GM20000 (cell line): Measurements from ENCODE around the gene NHEJ1.

ENCODE experiments used
- DNase-seq: peaks from one replicate; pipeline ENCODE4 v3.0.0; 2012; ENCODE audit warnings: low spot score
- CTCF ChIP-seq: IDR thresholded peaks from 2 replicates; pipeline ENCODE4 v1.5.1; 2012; ENCODE audit warnings: mild to moderate bottlenecking, control low read depth; ENCODE audit errors: extremely low read depth, missing control alignments

Gene NHEJ1

DNA sequence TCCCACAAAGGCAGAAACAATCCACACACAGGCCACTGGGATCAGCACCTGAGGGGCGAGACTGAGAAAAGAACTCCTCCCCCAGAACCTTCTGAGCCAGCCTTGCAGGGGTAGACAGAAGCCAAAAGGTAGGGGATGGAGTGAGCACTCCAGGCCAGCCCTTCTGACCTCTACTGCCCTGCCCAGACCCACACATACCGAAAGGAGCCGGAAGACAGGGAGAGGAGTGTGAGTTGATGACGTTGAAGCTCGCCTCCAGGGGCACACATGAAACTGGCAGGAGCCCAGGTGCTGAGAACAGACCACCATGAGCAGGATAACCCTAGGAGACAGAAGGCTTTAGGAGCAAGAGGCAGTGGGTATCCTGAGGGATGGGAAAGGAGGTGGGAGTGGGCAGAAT is 7.4 kb upstream of the NHEJ1 start:
- no peak for DNase-seq
- TF ChIP-seq CTCF, result no peak

DNA sequence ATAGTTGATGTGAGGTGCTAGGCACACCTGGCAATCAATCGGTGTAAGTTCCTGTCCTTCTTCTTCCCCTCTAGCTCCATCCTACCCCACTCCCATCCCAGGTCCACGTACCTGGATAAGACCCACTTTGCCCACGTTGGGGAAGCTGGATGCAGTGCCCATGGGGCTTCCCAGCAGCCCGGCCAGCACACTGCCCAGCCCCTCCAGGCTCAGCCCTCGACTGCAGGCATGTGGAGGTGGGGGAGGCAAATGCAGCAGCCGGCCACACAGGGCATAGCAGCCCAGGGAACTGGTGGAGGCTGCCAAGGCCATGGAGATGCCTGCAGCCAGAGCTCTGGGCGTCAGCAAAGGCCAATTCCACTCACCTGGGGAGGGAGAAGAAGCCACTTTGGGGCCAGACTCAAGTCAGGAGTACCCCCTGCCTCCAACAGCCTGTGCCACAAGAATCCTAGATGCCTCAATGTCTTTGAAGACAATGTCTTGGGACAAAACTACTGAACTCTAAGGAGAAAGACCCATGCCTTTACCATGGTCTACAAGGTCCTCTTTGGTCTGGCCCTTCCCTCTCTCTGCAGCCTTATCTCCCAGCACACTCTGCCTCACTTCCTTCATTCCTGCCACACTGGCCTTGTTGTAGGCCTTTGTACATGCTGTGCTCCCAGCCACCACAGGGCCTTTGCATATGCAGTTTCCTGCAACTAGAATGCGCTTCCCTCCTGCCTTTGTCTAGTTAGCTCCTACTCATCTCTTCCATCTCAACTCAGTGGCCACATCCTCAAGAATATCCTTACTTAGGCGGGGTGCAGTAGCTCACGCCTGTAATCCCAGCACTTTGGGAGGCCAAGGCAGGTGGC is 4.7 kb upstream of the NHEJ1 start:
- no peak for TF ChIP-seq CTCF
- DNase-seq, result no peak

- no peak for TF ChIP-seq CTCF
Observed at GRCh38 chr2:219163156-219163555, 2.5 kb upstream of the NHEJ1 start.

GRCh38 chr2:219161097-219161496 is 482 bp upstream of the NHEJ1 start:
- no peak for TF ChIP-seq CTCF
- DNase-seq, result no peak

More at GRCh38 chr2:219163156-219163555, 2.5 kb upstream of the NHEJ1 start:
- DNase-seq, result no peak

- no peak for TF ChIP-seq CTCF
- no peak for DNase-seq
Observed at GRCh38 chr2:219159771-219160185, 837 bp downstream of the NHEJ1 start.

- no peak for DNase-seq
- TF ChIP-seq CTCF, result no peak
Observed at GRCh38 chr2:219158586-219158985, 2.0 kb downstream of the NHEJ1 start.

DNA sequence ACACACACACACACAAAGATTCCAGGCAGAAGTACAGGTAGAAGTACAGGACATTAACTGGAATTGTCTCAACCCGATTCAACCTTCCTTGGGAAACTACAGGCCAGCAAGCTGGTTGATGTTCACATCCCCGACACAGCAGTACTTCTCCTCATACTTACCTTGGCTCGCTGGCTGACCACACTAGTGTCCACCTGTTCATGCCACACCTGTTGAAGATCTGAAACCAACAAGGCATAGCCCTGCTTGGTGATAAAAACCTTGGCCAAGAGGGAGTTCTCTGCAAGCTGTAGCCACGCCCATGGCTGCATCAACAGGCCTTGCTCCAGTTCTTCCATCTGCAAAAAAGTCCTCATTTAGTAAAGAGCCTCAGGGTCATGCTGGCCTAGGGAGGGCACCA is 2.6 kb downstream of the NHEJ1 start:
- TF ChIP-seq CTCF, result no peak
- no peak for DNase-seq
